Astrocyte of the cerebellum (primary cell): ENCODE measurements around the gene HILPDA.

ENCODE experiments used
- DNase-seq: peaks from one replicate; pipeline ENCODE4 v3.0.0-alpha.2; 2011; ENCODE audit warnings: low read depth
- H3K4me3 ChIP-seq: 2 replicates; pipeline ENCODE4 v1.5.1; 2011; ENCODE audit warnings: mild to moderate bottlenecking, low read depth, low read length, moderate library complexity
- CTCF ChIP-seq: IDR thresholded peaks from 2 replicates; pipeline ENCODE4 v1.5.1; 2012; ENCODE audit warnings: low read length, low read depth, moderate library complexity, mild to moderate bottlenecking; ENCODE audit errors: missing control alignments
- in situ Hi-C: cut with HindIII; loops from 2 replicates; pipeline ENCODE4 v1.10.0; 2017; ENCODE audit warnings: low sequenced_read_pairs

Gene HILPDA

GRCh38 chr7:128455543-128456254 lies at the start of gene HILPDA:
Gene HILPDA (plus strand): TSS chr7:128455878. CDS start chr7:128457269, 1,391 bp downstream.
- in situ Hi-C loops: no loop called here
- TF ChIP-seq CTCF: no peak
- peak within 1 kb of the TSS; percentile 84 for H3K4me3 ChIP-seq
- DNase-seq: peak; percentile 97

- DNase-seq: no peak
Measured at GRCh38 chr7:128406314-128407232, 49.1 kb upstream of the HILPDA start.

GRCh38 chr7:128407233-128407589 lies 48.5 kb upstream of the HILPDA start:
- no peak for DNase-seq
- H3K4me3 ChIP-seq: no peak overlapping the region
- no peak for TF ChIP-seq CTCF
- in situ Hi-C loops: no loop called here

More at GRCh38 chr7:128406314-128407232, 49.1 kb upstream of the HILPDA start:
- no peak overlapping the region for H3K4me3 ChIP-seq
- in situ Hi-C loops: no loop called here
- no peak for TF ChIP-seq CTCF

- TF ChIP-seq CTCF: no peak
- DNase-seq: no peak
- no peak overlapping the region for H3K4me3 ChIP-seq
- in situ Hi-C loops: no loop called here
Measured at GRCh38 chr7:128407751-128408708, 47.6 kb upstream of the HILPDA start.

GRCh38 chr7:128408709-128409595 lies 46.7 kb upstream of the HILPDA start:
- H3K4me3 ChIP-seq: peak overlapping the region; percentile 52
- in situ Hi-C loops: no loop called here
- no peak for DNase-seq
- TF ChIP-seq CTCF: no peak
